NCI-H1092 (cell line): ENCODE measurements around the gene UBP1.
"Not testable (repeated sequence)": the region's sequence is repeated elsewhere in the genome, so short reads cannot be mapped to it uniquely, and the experiment has no call there.

Source experiments
- DNase-seq: peaks from one replicate; lab custom pipeline; 2025; lab: John Stamatoyannopoulos, UW

UBP1 gene

DNA sequence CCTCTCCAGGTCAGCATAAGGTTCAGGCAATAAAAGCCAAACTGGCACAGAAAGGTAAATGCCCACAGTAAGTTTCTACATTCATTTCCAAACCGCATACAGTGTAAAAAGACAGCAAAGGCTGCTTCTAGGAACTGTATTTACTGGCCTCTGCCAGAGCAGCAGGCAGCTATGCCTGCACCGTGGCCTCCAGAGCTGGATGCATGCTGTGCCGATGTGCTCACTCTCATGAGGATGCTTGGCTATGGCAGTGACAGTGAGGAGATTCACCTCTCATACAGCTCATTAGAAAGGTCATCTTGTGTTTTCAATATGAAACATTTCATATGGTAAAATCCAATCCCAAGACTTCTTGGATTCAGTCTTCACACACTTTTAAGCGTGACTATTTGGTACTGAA lies 50.3 kb downstream of the UBP1 start:
- no peak for DNase-seq

DNA sequence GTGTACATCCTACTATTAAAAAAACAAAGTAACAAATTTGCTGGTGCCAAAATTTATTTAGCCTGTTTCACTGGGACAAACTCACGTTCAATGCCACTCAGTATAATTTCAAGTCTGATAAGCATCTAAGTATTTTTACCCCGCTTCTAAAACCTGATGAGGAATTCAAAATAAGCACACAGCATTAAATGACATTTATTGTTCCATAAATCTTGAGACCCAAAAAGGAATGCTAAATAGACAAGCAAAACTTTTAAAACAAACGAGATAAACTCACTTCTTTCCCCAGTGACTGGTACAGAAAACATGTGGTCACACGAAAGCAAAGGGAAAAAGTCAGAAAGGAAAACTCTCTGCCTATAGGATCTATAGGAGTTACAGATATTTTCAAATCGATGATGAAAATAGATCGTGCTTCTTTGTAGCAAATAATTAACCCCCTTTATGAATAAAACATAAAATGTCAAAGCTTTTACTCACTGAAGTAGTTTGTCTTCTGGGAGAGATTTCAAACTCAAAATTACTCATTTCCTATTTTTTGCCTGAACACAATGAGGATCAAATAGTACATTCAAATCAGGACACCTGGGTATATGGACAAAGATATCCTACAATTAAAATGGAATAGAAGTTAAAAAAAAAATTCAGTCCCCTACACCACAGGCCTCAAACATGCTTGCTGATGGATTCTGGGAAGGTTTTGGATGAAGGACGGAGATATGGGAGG lies 51.7 kb downstream of the UBP1 start:
- no peak for DNase-seq

DNA sequence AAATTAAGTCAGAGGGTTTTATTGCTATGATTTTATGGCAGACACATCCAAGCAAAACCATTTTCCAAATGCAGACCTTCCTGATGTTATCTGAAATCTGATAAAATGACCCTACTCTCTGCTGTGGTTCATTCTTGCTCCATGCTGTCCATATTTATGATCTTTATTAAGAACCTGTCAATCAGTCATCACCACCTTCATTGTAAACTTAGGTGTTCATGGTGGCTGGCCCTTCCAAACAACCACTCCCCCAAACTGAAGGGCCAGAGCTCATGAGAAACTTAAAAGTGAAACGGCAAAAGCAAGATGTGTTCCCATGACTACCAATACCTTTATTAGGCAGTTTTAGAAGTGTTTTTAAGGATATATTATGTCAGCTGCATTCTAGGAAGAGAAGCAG lies 53.6 kb downstream of the UBP1 start:
- DNase-seq, result no peak

DNA sequence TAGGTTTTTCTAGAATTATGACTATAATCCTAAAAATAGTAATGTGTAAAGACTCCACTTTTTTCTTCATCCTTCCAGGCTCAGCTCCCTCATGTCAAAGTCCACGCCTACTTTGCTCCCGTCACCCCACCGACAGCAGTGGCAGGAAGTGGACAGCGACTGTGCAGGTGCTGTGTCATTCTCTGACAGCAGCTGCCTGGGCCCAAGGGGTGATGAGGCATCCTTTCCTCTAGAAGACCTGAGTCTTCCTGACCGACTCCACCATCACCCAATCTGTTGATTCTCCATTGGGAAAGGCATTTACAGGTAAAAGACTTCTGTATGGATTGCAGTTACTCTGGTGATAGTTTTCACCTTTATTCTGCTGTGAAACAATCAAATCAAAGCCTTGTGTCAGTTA lies 54.8 kb downstream of the UBP1 start:
- no peak for DNase-seq

DNA sequence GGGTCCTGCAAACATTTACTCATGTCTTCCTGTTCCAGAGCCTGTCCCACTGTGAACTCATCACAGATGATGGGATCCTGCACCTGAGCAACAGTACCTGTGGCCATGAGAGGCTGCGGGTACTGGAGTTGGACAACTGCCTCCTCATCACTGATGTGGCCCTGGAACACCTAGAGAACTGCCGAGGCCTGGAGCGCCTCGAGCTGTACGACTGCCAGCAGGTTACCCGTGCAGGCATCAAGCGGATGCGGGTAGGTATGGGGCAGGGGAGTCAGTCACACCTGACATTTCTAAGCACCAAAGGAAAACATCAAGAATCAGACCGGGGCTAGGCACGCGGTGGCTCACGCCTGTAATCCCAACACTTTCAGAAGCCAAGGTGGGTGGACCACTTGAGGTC lies 56.3 kb downstream of the UBP1 start:
- DNase-seq, result no peak

DNA sequence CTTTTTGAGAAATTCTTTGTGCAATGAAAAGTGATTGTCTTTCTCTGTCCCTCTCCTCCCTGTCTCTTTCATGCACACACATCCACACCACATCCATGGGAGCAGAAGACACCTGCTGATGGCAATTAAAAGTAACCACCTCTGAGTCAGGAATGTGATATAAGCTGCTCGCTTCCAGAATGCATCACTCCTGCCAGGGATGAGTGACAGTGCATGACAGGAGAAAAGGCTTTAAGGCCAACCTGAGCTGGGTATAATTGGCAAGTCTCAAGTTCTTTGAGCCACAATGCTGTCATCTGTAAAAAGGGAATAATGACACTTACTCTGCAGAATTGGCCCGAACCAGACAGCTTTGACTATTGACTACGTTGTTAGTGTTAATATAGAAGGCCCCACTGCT lies 59.6 kb downstream of the UBP1 start:
- no peak for DNase-seq

DNA sequence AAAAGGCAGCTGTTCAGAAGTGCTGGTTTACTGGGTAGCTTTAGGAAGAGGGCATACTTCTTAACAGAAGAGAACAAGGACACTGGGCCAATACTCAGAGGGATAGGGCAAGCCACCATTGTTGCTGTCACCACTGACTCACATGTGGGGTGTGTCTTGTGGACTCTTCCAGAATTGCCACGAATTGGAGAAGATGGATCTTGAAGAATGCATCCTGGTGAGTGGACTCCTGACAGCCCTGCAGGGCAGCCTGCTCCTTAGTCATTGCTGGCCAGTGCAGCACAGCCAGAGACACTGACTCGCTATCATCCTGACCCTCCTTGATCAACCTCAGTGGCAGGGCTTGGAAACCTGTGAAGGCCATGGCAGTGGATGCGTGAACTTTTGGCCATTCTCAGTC lies 62.3 kb downstream of the UBP1 start:
- DNase-seq, result no peak

DNA sequence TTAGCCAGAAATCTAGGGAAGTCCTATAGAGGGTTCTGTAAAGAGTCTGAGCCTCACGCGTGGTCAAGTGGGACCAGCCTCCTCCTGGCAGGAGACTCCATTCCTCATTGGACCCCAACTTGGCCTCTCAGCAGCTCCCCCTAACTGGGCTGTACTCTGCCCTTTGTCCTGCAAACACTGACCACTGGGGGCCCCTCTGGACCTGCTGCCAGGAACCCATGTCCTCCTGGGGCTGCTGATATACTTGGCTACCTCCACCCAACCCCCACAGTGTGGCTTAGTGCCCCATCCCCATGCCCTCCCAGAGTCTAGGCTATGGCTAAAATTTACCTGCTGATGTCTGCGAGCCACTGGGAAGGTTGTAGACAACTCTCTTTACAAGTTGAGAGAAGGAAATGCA lies 62.7 kb downstream of the UBP1 start:
- DNase-seq, result no peak

DNA sequence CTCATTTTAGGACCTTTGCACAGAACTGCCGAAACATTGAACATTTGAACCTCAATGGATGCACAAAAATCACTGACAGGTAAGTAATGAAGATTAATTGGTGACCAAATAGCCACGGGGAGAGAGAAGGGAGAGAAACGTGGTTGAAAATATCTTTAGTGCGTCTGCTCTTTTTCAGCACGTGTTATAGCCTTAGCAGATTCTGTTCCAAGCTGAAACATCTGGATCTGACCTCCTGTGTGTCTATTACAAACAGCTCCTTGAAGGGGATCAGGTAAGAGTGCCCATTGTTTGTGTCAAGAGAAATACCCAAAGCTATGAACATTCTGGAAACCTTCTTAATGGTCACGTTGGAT lies 67.1 kb downstream of the UBP1 start:
- no peak for DNase-seq

DNA sequence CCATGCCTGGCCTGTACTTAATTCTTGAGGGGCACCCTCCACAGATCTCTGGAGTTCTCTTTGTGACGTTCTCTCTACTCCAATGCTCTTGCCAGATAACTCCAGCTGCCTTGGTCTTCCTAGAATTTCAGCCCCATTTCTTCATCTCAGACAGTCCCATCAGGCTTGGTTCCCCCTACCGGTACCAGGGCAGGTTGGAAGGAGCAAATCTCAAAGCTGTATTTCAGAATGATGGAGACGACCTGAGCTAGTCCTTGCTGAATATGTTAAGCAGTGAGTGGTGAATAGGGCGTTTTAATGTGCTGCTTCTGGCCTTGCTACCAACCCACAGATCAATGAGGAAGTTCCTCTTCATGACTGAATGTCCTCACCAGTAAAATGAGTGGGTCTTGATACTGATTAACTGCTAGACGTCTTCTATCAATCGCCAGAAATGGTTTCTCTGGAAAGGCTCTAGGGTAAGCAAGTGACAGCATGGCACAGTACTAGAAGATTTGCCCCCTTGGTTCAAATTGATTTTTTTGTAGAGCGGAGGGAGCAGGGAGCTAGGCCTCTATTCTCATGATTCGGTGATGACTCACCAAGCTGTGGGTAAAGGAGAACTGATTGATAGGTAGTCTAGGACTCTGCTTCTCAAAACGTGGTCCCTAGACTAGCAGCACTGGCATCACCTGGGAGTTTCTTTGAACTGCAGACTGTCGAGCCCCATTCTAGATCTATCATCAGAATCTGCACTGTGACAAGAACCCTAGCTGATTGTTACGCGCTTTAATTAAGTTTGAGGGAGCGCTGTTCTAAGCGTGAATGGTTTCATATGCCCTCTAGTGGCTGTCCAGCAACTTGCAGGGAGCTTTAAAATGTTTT lies 67.8 kb downstream of the UBP1 start:
- no peak for DNase-seq

DNA sequence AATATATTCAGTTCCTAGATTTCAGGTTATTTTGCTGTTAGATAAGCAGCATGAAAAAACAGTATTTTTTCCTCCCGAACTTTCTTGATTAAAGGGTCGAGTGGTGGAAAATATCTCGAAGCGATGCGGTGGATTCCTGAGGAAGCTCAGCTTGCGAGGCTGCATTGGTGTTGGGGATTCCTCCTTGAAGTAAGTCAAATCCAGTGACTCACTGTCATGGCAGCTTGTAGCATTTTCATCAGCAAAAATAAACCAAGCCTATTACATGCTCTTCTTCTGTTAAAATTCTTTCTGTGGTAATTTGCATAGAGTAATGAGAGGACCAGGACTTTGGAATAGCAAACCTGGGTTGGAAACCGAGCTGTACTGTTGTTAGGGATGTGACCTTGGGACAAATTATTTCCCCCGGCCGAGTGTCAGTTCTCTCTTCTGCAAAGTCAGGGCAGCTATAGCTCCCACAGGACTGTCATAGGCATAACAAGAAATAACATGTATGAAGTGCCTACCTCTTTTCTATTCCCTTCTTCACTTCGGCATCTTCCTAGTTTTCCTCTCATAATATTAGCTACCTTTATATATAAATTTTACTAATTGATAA lies 75.6 kb downstream of the UBP1 start:
- no peak for DNase-seq

DNA sequence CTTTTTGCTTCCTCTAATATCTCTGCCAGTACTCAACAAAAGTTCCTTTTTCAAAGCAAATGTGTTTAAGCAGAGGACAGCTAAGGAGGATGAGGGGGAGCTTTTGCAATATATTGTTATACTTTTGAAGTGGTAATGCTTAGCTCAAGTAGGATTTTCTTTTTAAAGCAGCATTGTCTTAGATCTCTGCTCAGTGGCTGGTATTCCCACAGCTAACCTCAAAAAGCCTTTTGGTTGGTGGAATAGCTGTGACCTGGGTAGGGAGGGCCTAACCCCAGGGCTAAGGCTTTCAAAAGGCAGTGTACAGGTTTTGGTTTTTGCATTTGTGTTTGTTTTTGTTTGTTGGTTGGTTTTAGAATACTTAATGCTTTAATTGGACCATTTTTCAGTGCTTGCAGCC lies 76.1 kb downstream of the UBP1 start:
- no peak for DNase-seq

DNA sequence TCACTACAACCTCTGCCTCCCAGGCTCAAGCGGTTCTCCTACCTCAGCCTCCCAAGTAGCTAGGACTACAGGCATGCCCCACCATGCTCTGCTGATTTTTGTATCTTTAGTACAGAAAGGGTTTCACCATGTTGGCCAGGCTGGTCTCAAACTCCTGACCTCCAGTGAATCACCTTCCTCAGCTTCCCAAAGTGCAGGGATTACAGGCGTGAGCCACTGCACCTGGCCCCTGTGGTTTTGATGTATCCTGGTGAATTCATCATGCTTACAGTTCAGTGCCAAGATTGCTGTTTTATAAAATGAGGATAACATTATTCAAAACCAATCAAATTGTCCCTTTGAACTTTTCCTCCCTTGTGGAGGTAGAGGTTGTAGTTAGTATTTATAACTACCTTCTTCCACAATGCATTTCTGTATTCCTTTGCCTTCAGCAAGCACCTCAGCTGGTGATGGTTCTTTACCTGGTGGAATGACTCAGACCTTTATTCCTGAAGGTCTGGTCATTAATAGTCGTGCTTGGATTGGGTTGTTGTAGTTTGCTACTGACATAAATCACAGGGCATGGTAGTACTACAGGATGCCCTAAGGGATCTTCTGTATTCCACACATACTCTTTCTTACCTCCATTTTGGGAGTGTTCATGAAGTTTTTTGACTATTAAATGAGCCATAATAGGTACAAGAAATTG lies 76.9 kb downstream of the UBP1 start:
- no peak for DNase-seq

DNA sequence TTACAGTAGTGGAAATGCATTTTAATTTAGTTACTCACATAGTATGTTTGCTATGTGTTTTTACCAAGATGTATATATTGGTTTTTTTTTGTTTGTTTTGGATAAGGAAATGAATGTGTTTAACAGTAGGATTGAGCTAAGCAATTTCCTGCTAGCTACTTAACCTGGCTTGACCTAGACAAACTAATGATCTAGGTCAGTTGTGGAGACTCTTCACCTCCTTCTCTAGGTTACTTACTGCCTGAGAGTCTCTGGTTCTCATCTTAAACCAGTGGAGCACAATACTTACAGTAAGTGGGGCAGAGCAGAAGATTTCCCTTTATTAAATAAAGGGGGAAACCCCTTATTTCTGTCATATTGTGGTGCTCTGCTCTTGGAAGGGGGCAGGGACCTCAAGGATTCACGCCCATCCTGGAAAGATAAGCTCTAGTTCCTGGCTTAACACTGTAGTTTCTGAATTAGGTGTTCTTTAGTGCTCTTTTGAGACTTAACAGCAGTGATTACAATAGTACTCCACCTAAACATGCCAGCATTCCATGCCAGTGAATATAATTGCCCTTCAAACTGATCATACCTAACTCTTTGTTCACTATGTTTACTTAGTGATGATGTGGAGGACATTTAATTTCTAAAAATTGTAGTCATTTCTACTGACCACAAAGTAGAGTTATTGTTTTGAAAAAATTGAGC lies 79.9 kb downstream of the UBP1 start:
- no peak for DNase-seq

DNA sequence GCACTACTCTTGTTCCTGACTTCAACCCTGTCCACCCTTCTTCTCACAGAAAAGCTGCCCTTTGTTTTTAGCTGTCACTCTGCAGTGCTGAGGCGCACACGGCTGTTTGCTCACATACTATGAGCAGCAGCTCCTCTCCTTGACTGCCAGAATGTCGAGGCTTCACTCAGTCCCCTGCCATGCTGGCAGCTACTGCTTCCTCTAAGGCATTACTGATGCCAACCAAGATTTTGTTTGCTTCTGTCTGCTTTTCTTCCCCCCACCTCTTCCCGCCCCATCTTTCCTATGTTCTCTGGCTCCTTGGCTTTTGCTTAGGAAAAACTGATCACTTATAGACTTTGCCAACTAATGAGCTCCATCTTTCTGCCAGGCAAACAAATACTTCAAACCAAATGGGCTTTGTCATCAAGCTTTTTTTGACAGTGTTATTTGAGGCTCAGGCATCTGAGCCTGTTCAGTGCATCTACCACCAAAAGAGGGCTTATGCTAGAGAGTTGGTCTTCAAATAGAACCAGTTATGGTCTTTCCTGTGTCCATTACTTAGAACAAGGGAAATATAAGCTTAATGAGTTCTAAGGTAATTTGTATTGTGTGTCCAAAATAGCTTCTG lies 81.9 kb downstream of the UBP1 start:
- no peak for DNase-seq

DNA sequence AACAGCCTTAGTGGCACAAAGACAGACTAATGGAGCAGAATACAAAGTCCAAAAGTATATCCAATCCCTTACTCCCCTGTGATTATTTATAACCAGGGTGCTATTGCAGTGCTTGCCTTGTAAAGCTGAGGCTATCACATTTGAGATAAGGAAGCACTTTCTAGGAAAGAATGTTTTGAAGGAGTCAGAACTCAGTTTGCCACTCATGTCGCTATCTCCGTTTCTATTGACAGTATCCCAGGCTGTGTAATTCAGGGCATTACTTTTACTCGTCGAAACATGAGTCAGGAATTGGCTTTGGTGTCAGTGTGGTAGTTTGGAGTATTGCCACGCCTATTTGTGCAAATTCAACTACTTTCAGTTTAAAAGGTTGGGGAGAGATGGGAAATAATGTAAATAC lies 84.6 kb downstream of the UBP1 start:
- DNase-seq, result no peak

DNA sequence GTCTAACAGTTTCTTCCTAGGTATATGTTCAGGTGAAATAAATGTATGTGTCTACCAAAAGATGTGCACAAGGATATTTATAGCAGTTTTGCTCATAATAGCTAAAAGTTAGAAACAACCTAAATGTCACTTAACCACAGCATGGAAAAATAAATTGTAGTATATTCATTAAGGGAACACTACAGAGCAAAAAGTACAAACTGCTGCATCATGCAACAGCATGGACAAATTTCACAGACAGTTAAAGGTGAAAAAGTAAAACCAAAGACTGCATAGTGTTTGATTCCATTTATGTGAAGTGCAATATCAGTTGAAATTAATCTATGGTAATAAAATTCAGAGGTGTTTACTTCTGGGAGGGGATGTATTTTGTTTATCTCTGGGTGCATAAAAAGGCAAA lies 100.4 kb downstream of the UBP1 start:
- DNase-seq, result no peak

DNA sequence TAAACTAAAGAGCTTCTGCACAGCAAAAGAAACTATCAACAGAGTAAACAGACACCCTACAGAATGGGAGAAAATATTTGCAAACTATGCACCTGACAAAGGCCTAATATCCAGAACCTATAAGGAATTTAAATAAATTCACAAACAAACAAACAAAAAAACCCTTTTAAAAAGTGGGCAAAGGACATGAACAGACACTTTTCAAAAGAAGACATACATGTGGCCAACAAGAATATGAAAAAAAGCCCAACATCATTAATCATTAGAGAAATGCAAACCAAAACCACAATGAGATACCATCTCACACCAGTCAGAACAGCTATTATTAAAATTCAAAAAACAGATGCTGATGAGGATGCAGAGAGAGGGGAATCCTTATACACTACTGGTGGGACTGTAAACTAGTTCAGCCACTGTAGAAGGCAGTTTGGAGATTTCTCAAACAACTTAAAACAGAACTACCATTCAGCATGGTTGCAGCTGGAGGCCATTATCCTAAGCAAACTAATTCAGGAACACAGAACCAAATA lies 101.2 kb downstream of the UBP1 start:
- not testable (repeated sequence) for DNase-seq
